ENCODE results near the gene MYO1C.
"Not testable (repeated sequence)": the region's sequence is repeated elsewhere in the genome, so short reads cannot be mapped to it uniquely, and the experiment has no call there.

Gene MYO1C

GRCh38 chr17:1420981-1421380, 71.5 kb downstream of the MYO1C start:
- H3K4me3 ChIP-seq (replicated peaks; ENCODE audit: low read depth, low read length), result no peak overlapping the region
- TF ChIP-seq, protein P1, sequence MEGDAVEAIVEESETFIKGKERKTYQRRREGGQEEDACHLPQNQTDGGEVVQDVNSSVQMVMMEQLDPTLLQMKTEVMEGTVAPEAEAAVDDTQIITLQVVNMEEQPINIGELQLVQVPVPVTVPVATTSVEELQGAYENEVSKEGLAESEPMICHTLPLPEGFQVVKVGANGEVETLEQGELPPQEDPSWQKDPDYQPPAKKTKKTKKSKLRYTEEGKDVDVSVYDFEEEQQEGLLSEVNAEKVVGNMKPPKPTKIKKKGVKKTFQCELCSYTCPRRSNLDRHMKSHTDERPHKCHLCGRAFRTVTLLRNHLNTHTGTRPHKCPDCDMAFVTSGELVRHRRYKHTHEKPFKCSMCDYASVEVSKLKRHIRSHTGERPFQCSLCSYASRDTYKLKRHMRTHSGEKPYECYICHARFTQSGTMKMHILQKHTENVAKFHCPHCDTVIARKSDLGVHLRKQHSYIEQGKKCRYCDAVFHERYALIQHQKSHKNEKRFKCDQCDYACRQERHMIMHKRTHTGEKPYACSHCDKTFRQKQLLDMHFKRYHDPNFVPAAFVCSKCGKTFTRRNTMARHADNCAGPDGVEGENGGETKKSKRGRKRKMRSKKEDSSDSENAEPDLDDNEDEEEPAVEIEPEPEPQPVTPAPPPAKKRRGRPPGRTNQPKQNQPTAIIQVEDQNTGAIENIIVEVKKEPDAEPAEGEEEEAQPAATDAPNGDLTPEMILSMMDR (IDR thresholded peaks at IDR 0.05; ENCODE audit: low read length, missing control alignments), result no peak
- no peak for DNase-seq (ENCODE audit: low read depth)

GRCh38 chr17:1420163-1420562, 72.3 kb downstream of the MYO1C start:
- TF ChIP-seq, protein P1 (IDR thresholded peaks at IDR 0.05; ENCODE audit: low read length, missing control alignments), result no peak
- DNase-seq (ENCODE audit: low read depth), result no peak
- no peak overlapping the region for H3K4me3 ChIP-seq (replicated peaks; ENCODE audit: low read depth, low read length)

- not testable (repeated sequence) for DNase-seq (ENCODE audit: low read depth); H3K4me3 ChIP-seq (replicated peaks; ENCODE audit: low read depth, low read length)
These were observed 74.0 kb downstream of the MYO1C start for GRCh38 chr17:1418476-1418875.

DNA sequence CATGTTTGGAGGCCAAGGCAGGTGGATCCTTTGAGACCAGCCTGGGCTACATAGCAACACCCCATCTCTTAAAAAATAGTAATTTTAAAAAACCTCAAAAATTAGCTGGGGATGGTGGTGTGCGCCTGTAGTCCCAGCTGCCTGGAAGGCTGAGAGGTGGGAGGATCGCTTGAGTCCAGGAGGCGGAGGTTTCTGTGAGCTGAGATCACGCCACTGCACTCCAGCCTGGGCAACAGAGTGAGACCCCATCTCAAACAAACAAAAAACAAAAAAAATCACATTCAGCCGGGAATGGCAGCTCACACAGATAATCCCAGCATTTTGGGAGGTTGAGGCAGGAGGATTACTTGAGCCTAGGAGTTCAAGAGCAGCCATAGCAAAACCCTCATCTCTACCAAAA, 76.1 kb downstream of the MYO1C start:
- no peak for DNase-seq (ENCODE audit: low read depth)
- TF ChIP-seq, protein P1 (IDR thresholded peaks at IDR 0.05; ENCODE audit: low read length, missing control alignments), result no peak

DNA sequence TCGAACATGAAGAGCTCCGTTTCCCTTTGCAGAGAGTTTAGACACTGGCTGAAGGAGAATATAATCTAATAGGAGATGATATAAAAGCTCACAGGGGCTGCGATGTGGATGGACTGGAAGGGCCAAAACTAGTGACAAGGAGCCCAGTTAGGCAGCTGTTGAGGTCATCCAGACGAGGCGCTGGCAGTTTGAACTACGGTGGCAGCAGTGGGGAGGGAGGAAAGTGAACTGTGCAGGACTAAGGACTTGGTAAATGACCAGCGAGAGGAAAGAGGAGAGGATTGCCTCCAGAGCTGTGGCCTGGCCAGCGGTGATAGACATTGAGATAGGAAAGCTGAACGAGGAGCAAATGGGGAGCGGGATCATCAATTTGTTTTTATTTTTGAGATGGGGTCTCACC, 77.9 kb downstream of the MYO1C start:
- TF ChIP-seq, protein P1 (IDR thresholded peaks at IDR 0.05; ENCODE audit: low read length, missing control alignments), result no peak
- no peak for DNase-seq (ENCODE audit: low read depth)
- H3K4me3 ChIP-seq (replicated peaks; ENCODE audit: low read depth, low read length), result no peak overlapping the region

More for the DNA sequence above, 76.1 kb downstream of the MYO1C start:
- H3K4me3 ChIP-seq (replicated peaks; ENCODE audit: low read depth, low read length), result no peak overlapping the region

All from fibroblast of pulmonary artery (primary cell).